NCI-H2107 treated with DMSO at 0.1 percent for 48 hours (cell line): Measurements from ENCODE around the gene THPO.

Experiments used
- DNase-seq: peaks from one replicate; lab custom pipeline; 2025; ENCODE audit not compliant: unreplicated experiment; lab: John Stamatoyannopoulos, UW

Gene THPO

DNA sequence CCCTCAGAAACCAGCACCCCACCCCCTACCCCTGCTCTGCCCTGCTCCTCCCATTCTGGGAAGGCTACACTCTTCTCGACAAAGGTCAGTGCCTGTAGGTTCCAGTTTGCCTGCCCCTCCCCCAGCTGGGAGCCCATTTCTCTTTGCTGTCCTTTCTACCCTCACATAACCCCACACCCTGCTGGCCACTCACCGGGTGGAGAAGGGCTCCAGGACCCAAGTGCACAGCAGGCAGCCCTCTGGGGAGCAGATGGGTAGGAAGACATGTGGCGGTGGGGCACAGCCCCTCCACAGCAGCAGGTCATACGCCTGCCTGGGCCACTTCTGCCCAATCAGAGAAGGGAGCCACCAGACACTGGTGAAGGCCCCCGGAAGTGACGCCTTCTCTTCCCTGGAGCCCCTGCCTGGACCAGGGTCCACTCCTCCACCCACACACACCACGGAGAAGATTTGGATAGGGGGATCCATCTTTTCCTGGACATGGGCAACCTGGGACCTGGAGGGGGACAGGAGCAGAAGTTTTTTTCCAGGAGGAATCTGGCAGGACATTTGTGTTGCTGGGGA, at the start of gene THPO:
Gene THPO (minus strand): TSS at position 326 of the 564 bp plus-strand sequence. CDS start 1,948 bp downstream, outside the sequence.
- no peak for DNase-seq

- DNase-seq = no peak
Measured at GRCh38 chr3:184426691-184427141, 48.7 kb upstream of the THPO start.

- DNase-seq = no peak
Measured at GRCh38 chr3:184423561-184423960, 45.6 kb upstream of the THPO start.

- DNase-seq = no peak
Measured at GRCh38 chr3:184419171-184419570, 41.2 kb upstream of the THPO start.

DNA sequence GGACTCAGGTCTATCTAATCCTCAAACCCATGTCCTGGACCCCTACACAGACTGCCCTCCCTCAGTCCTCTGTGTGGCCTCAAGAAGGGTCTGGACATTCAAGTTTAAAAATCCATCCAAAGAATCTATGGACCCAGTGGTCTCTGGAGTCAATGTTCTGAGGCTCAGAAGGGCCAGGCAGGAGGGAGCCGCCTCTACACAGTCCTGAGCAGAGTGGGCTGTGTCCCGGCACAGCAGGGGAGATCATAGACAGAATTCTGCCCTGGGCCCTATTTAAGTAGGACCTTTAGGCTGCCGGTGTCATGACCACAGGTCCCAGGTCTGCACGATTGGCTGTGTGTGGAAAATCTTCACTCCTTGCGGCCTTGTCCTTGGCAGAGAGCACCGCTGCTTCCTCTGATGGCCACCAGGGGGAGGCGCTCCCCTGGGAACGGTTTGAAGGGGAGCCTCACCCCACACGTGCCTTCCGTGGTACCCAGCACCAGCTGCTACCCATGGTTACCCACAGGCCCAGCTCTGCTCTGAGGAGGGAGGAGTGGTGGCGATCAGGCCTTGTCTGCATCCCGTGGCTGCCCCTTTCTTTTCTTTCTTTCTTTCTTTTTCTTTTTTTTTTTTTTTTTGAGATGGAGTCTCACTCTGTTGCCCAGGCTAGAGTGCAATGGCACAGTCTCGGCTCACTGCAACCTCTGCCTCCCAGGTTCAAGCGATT, 39.8 kb upstream of the THPO start:
- peak; percentile 69 for DNase-seq

DNA sequence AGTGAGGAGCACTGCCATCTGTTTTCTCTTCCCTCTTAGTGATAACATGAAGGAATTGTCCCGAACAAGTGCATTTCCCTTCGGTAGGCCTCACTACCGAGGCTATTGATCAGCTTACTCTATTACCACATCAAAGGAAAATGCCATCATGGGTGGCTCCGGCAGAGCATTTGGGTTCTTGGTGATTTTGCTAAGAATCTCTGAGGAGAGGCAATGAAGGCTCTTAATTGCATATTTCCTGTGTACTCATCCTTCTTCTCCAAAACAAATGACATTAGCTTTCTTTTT, 37.1 kb upstream of the THPO start:
- DNase-seq = no peak

DNA sequence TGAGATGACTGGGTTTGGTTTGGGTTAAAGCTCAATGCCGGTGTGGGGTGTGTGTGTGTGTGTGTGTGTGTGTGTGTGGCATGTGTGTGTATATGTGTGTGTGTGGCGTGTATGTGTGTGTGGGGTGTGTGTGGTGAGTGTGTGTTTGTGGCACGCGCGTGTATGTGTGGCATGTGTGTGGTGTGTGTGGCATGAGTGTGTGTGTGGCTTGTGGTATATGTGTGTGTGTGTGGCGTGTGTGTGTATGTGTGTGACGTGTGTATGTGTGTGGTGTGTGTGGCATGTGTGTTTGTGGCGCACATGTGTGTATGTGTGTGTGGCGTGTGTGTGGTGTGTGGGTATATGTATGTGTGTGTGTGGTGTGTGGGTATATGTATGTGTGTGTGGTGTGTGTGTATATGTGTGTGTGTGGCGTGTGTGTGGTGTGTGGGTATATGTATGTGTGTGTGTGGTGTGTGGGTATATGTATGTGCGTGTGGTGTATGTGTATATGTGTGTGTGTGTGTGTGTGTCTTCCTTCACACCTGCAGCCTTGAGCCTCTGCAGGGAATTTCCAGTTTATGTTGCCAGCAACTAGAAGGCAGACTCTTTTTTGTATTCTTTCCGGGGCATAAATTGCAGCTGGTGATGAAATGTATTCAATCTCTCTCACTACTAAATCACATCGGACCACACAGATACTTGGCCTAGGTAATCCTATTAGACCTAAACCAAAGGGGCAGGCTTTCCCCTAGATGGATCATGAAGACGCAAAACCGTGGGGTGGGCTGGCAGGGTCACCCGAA, 36.6 kb upstream of the THPO start:
- no peak for DNase-seq

GRCh38 chr3:184409946-184410500, 32.0 kb upstream of the THPO start:
- DNase-seq = no peak

DNA sequence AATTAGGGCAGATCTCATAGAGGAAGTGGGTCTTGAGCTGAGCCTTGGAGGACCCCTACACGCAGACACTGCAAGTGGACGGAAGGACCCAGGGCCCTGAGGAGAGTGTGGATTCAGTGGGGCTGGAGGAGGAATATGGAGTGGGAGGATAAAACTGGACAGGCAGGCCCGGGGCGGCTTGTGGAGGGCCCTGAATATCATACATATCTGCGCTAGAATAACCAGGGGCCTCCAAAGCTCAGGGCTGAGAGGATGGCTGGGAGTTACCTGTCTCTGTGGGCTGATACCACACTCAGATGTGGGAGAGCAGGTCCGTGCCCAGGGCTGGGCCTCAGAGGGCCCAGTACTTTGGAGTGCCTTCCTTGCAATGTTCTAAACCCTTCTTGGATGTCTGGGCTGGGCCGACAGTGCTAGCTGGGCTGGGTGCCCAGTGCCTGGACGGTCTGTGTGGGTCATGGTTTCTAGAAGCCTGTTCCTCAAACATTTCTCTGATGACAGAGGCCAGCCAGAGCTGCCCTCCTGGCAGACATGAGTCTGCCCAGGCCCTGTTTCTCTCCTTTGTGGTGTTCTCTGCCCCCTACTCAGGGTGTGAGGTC, 31.4 kb upstream of the THPO start:
- no peak for DNase-seq

DNA sequence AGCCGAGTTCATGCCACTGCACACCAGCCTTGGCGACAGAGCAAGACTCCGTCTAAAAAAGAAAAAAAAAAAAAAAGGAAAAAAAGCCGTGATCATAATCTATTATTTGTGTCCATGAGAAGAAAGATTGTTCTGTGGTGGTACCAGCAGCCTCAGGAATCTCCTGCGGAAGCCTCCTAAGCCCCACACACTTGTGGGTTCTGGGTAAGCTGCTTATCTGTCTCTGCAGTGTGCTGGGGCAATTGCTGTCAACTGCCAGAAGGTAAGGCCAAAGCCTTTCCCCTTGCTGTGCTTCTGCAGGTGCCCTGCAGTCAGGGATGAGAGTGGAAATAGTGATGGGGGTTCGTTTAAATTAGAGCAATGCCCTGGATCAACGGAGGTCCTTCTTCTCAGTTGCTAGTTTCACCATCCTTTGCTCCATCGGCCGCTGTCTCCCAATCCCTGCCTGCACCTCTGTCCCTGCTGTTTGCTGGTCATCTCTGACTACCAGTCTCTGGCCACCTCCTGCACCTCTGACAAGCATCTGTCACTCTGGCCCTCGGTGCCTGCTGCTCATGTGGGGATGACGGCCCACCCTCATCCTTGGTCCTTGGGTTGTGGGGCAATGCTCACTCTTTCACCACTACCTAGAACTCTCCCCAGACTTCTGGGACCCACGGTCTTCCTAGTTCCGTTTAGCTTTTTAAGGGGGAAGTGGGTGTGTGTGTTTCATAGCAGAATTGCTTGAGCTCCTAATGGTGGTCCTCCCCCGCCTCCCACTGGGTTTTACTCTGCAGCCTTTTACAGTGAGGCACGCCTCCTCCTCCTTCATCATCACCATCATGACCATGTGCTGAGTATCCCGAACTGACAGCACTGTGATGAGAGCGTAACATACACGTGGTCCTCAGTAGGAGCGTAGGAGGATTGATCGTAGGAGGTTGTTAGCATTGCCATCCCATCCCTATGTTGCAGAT, 27.3 kb upstream of the THPO start:
- no peak for DNase-seq

GRCh38 chr3:184399410-184399809, 21.4 kb upstream of the THPO start:
- no peak for DNase-seq

DNA sequence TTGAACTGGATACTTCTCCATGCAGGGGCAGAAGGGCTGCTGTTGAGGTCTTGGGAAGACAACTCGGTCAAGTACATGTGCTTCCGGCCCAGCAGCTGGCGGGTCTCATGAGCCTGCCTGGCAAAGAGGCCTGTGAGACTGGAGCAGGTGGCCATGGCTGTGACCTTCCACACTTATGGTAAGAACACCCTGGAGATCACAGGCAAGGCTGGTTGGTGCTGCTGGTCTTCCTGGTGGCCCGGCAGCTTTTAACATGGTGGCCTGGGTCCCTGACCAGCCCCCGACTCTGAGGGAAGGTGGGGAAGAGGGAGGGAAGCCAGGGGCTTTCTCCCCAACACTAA, 17.3 kb upstream of the THPO start:
- DNase-seq = no peak

- no peak for DNase-seq
Measured at GRCh38 chr3:184391266-184391665, 13.3 kb upstream of the THPO start.

DNA sequence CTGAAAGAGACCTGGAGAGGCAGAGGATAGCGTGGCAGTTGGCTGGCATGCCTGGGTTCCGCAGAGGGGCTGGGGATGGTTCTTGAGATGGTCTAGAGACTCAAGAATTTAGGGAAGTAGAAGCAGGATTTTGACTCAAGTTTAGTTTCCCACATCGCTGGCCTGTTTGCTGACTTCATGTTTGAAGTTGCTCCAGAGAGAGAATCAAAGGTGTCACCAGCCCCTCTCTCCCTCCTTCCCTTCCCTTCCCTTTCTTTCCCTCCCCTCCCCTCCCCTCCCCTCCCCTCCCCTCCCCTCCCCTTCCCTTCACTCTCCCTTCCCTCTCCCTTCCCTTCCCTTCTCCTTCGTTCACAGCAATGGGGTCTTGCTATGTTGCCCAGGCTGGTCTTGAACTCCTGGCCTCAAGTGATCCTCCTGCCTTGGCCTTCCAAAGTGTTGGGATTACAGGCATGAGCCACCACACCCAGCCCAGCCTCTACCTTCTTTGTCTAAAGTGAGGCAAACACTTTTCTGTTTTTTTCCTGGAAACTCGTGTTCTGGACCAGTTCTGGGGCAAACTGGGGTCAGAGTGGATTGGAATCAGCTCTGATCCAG, 12.0 kb upstream of the THPO start:
- DNase-seq = no peak

GRCh38 chr3:184389384-184389783, 11.4 kb upstream of the THPO start:
- DNase-seq = no peak

DNA sequence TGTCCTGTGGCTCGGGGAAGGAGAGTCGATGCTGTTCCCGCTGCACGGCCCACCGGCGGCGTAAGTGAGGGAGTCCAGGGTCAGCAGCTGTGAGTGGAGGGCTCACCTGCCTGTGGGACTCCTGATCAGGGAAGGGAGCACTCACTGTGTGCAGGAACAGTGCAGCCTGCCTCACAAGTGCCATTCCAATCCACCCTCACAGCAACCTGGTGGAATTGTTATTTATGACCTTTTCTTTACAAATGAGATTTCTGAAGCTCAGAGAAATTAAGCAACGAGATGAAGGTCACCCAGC, 10.9 kb upstream of the THPO start:
- no peak for DNase-seq

DNA sequence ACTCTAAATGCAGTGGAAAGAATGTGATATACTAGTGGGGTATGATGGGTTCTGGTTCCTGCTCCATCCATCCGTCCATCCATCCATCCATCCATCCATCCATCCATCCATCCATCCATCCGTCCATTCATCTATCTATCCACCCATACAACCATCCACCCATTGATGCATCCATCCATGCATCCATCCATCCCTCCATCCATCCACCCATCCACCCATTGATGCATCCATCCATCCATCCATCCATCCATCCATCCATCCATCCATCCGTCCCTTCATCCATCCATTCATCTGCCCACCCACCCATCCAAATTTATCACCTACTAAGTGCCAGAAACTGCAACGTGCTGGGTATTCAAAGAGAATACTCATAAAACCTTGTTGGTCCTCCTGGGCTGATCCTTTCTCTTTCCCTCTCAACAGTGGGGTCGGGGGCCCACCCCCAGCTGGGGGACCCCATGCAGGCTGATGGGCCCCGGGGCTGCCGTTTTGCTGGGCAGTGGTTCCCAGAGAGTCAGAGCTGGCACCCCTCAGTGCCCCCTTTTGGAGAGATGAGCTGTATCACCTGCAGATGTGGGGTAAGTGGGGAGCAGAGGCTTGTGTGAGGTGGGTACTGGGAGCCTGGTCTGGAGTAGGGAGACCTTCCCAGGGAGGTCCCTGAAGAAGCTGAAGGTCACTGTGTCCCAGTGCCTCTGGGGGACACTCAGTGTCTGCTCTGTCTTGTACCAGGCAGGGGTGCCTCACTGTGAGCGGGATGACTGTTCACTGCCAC, 10.3 kb upstream of the THPO start:
- no peak for DNase-seq

DNA sequence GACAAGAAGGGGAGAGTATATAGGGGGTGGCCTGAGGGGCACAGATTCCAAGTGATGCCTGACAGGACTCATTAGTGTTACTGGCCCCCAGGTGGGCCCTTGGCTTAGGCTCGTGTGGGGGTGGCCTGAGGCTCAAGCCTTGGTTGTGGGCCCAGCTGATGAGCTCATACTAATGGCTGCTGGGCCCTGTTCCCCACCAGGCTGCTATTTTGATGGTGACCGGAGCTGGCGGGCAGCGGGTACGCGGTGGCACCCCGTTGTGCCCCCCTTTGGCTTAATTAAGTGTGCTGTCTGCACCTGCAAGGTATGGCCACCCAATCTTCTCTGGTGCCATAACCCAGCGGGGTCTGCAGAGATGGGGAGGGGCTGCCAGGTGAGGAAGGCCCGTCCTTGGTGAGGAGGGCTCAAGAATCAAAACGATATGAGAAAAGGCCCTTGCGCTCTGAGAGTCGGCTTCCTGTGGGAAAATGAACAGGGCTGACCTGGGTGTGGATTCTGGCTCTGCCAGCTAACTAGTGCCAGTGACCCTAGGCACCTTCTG, 9.2 kb upstream of the THPO start:
- no peak for DNase-seq

DNA sequence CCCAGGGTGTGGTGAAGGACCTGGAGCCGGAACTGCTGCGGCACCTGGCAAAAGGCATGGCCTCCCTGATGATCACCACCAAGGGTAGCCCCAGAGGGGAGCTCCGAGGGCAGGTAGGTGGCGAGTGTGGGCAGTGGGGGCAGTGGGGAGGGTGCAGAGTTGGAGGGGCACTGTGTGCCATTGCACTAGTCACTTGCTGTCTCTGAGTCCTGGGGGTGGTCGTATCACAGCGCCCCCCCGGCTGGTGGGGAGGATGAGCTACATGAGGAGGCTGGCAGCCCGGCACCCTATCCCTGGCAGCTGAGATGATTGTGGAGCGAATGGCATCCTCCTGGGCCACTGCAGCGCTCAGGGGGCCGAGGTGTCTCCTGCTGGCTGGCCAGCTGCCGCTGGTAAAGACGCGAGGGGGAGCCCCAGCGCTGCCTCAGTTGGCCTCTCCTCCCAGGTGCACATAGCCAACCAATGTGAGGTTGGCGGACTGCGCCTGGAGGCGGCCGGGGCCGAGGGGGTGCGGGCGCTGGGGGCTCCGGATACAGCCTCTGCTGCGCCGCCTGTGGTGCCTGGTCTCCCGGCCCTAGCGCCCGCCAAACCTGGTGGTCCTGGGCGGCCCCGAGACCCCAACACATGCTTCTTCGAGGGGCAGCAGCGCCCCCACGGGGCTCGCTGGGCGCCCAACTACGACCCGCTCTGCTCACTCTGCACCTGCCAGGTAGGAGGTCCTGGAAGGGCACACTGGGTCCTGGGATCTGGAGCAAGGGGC, 8.2 kb upstream of the THPO start:
- no peak for DNase-seq
